Smooth muscle cell (in vitro differentiated cells): ENCODE data around the gene TNS3. TPM values are rescaled to one million over a fixed set of nuclear protein-coding genes. Genes with fewer than 3 reads are reported as not detected.

Experiments
- DNase-seq: peaks from one replicate; lab custom pipeline; 2025; ENCODE audit not compliant: unreplicated experiment; lab: John Stamatoyannopoulos, UW
- H2AFZ ChIP-seq: fragments of 200-600 bp; sonication (generic); 2 replicates; pipeline ENCODE4 v1.6.0; 2016; ENCODE audit warnings: antibody characterized with exemption, low read depth, mild to moderate bottlenecking
- H3F3A ChIP-seq: fragments of 200-600 bp; sonication (generic); 2 replicates; pipeline ENCODE4 v1.6.0; 2017; ENCODE audit warnings: antibody characterized with exemption, low read depth
- H3K27ac ChIP-seq: fragments of 200-600 bp; sonication (generic); 2 replicates; pipeline ENCODE4 v1.5.1; 2016; ENCODE audit warnings: low read depth, mild to moderate bottlenecking
- H3K27me3 ChIP-seq: fragments of 200-600 bp; sonication (generic); 2 replicates; pipeline ENCODE4 v1.6.1; 2016; ENCODE audit warnings: low read depth, mild to moderate bottlenecking
- H3K36me3 ChIP-seq: fragments of 200-600 bp; sonication (generic); 2 replicates; pipeline ENCODE4 v1.5.1; 2016; ENCODE audit warnings: low read depth
- H3K4me1 ChIP-seq: fragments of 200-600 bp; sonication (generic); 2 replicates; pipeline ENCODE4 v1.5.1; 2016; ENCODE audit warnings: low read depth
- H3K4me2 ChIP-seq: fragments of 200-600 bp; sonication (generic); 2 replicates; pipeline ENCODE4 v1.6.0; 2016; ENCODE audit warnings: mild to moderate bottlenecking
- H3K4me3 ChIP-seq: fragments of 200-600 bp; sonication (generic); 2 replicates; pipeline ENCODE4 v1.5.1; 2016; ENCODE audit warnings: mild to moderate bottlenecking
- H3K79me2 ChIP-seq: fragments of 200-600 bp; sonication (generic); 2 replicates; pipeline ENCODE4 v1.6.0; 2016; ENCODE audit warnings: low read depth, mild to moderate bottlenecking
- H3K9ac ChIP-seq: fragments of 200-600 bp; sonication (generic); 2 replicates; pipeline ENCODE4 v1.6.0; 2016; ENCODE audit warnings: low read depth
- H3K9me3 ChIP-seq: fragments of 200-600 bp; sonication (generic); replicated peaks from 2 replicates; pipeline ENCODE4 v1.5.1; 2016; ENCODE audit warnings: low read depth
- H4K20me1 ChIP-seq: fragments of 200-600 bp; sonication (generic); 2 replicates; pipeline ENCODE4 v1.6.0; 2016; ENCODE audit warnings: low read depth
- CTCF ChIP-seq: fragments of 200-600 bp; sonication (generic); IDR thresholded peaks from 2 replicates; pipeline ENCODE4 v1.5.1; 2017; ENCODE audit warnings: borderline replicate concordance, mild to moderate bottlenecking, antibody characterized with exemption; ENCODE audit not compliant: insufficient read depth, poor library complexity, severe bottlenecking
- WGBS: methylation state at CpG from one replicate; pipeline ENCODE4 v1.1.7; 2016; ENCODE audit warnings: low lambda C conversion rate; 5-methylcytosine and 5-hydroxymethylcytosine counted together
- polyA plus RNA-seq: library from polyadenylated mRNA; unstranded; fragments of >200 nt; fragmentation: Nextera tagmentation; extraction: Ambion mirVana; gene quantifications from 2 replicates; pipeline ENCODE4 v1.2.1, GENCODE V29; 2016
- total RNA-seq: library from RNA; depleted of rRNA; stranded (reverse); fragments of >200 nt; gene quantifications from 2 replicates; pipeline ENCODE4 v1.2.3, GENCODE V29; 2014

Gene TNS3
- total and polyA plus RNA-seq, 2 experiments from 2014 or later, result 32.6 to 50.5 TPM

GRCh38 chr7:47432671-47433563 is 149.0 kb downstream of the TNS3 start:
- H3K36me3 ChIP-seq, result no peaks in the 10 kb centered on the region
- peaks cover 44% of the 10 kb centered on the region for H4K20me1 ChIP-seq
- no peak overlapping the region for H3K4me2 ChIP-seq
- H3K9me3 ChIP-seq, result no peaks in the 10 kb centered on the region
- no peaks in the 10 kb centered on the region for H3K27me3 ChIP-seq
- no peaks in the 10 kb centered on the region for H3K4me1 ChIP-seq
- no peak overlapping the region for H3K9ac ChIP-seq
- no peak overlapping the region for H3K4me3 ChIP-seq
- no peak overlapping the region for H3K27ac ChIP-seq
- DNase-seq, result no peak
- no peak overlapping the region for H2AFZ ChIP-seq
- H3F3A ChIP-seq, result no peaks in the 10 kb centered on the region
- TF ChIP-seq CTCF, result no peak
- 90% methylated on average over 17 of the region's 17 CpGs for WGBS
- peaks cover 26% of the 10 kb centered on the region for H3K79me2 ChIP-seq

GRCh38 chr7:47430422-47430821 is 151.5 kb downstream of the TNS3 start:
- no peaks in the 10 kb centered on the region for H3K9me3 ChIP-seq
- no peak overlapping the region for H3K4me3 ChIP-seq
- no peak overlapping the region for H3K4me2 ChIP-seq
- H3K4me1 ChIP-seq, result no peaks in the 10 kb centered on the region
- H3K27ac ChIP-seq, result no peak overlapping the region
- DNase-seq, result no peak
- peaks cover 41% of the 10 kb centered on the region for H4K20me1 ChIP-seq
- H3F3A ChIP-seq, result no peaks in the 10 kb centered on the region
- no peak overlapping the region for H3K9ac ChIP-seq
- no peak for TF ChIP-seq CTCF
- 97% methylated on average over 6 of the region's 6 CpGs for WGBS
- H3K36me3 ChIP-seq, result no peaks in the 10 kb centered on the region
- H2AFZ ChIP-seq, result no peak overlapping the region
- peaks cover 22% of the 10 kb centered on the region for H3K79me2 ChIP-seq
- H3K27me3 ChIP-seq, result no peaks in the 10 kb centered on the region

- DNase-seq, result no peak
- Histone ChIP-seq H3K79me2 (peaks cover 22% of the 10 kb centered on the region), H3F3A (no peaks in the 10 kb centered on the region), H3K9ac (no peak overlapping the region), H3K27ac (no peak overlapping the region), H3K4me2 (no peak overlapping the region), H3K27me3 (no peaks in the 10 kb centered on the region), H3K9me3 (no peaks in the 10 kb centered on the region), H2AFZ (no peak overlapping the region), H4K20me1 (peaks cover 40% of the 10 kb centered on the region), H3K4me1 (no peaks in the 10 kb centered on the region), H3K36me3 (no peaks in the 10 kb centered on the region), H3K4me3 (no peak overlapping the region)
- WGBS, result 97% methylated on average over 9 of the region's 10 CpGs
- no peak for TF ChIP-seq CTCF
Observed at GRCh38 chr7:47428768-47429472, 153.0 kb downstream of the TNS3 start.
